ENCODE measurements around the gene COL25A1.

COL25A1 gene

GRCh38 chr4:109015413-109015810 lies 287.0 kb downstream of the COL25A1 start:
- H2AFZ ChIP-seq = no peak overlapping the region
- no peaks in the 10 kb centered on the region for H3K36me3 ChIP-seq (ENCODE audit: control insufficient read depth, insufficient read depth, low read length)
- H3K4me1 ChIP-seq = no peaks in the 10 kb centered on the region
- no peak overlapping the region for H3K4me2 ChIP-seq (ENCODE audit: low read length)
- H3K9me3 ChIP-seq (ENCODE audit: control insufficient read depth, low read length) = no peaks in the 10 kb centered on the region
- TF ChIP-seq CTCF (IDR thresholded peaks at IDR 0.05) = no peak
- no peak overlapping the region for H3K4me3 ChIP-seq (ENCODE audit: low read depth, low read length)
- H3K27ac ChIP-seq = no peak overlapping the region
- no peak overlapping the region for H3K9ac ChIP-seq
- H3K79me2 ChIP-seq = no peaks in the 10 kb centered on the region
- H3K27me3 ChIP-seq (ENCODE audit: control insufficient read depth, insufficient read depth, low read length) = no peaks in the 10 kb centered on the region

- Histone ChIP-seq H3K9ac (no peak overlapping the region), H2AFZ (no peak overlapping the region), H3K4me2 (ENCODE audit: low read length) (no peak overlapping the region), H3K79me2 (no peaks in the 10 kb centered on the region), H3K9me3 (ENCODE audit: control insufficient read depth, low read length) (no peaks in the 10 kb centered on the region), H3K4me3 (ENCODE audit: low read depth, low read length) (no peak overlapping the region), H3K36me3 (ENCODE audit: control insufficient read depth, insufficient read depth, low read length) (no peaks in the 10 kb centered on the region), H3K27me3 (ENCODE audit: control insufficient read depth, insufficient read depth, low read length) (no peaks in the 10 kb centered on the region), H3K4me1 (no peaks in the 10 kb centered on the region), H3K27ac (no peak overlapping the region)
- no peak for TF ChIP-seq CTCF (IDR thresholded peaks at IDR 0.05)
These were observed 287.7 kb downstream of the COL25A1 start for GRCh38 chr4:109014593-109015412.

GRCh38 chr4:109012286-109012880 lies 290.1 kb downstream of the COL25A1 start:
- no peak overlapping the region for H2AFZ ChIP-seq
- no peaks in the 10 kb centered on the region for H3K4me1 ChIP-seq
- no peak overlapping the region for H3K4me2 ChIP-seq (ENCODE audit: low read length)
- no peak overlapping the region for H3K27ac ChIP-seq
- H3K9ac ChIP-seq = no peak overlapping the region
- H3K9me3 ChIP-seq (ENCODE audit: control insufficient read depth, low read length) = no peaks in the 10 kb centered on the region
- H3K27me3 ChIP-seq (ENCODE audit: control insufficient read depth, insufficient read depth, low read length) = no peaks in the 10 kb centered on the region
- TF ChIP-seq CTCF (IDR thresholded peaks at IDR 0.05) = no peak
- no peak overlapping the region for H3K4me3 ChIP-seq (ENCODE audit: low read depth, low read length)
- no peaks in the 10 kb centered on the region for H3K36me3 ChIP-seq (ENCODE audit: control insufficient read depth, insufficient read depth, low read length)
- no peaks in the 10 kb centered on the region for H3K79me2 ChIP-seq

GRCh38 chr4:109011241-109012026 lies 291.0 kb downstream of the COL25A1 start:
- H2AFZ ChIP-seq = no peak overlapping the region
- no peaks in the 10 kb centered on the region for H3K9me3 ChIP-seq (ENCODE audit: control insufficient read depth, low read length)
- no peaks in the 10 kb centered on the region for H3K79me2 ChIP-seq
- TF ChIP-seq CTCF (IDR thresholded peaks at IDR 0.05) = no peak
- no peaks in the 10 kb centered on the region for H3K27me3 ChIP-seq (ENCODE audit: control insufficient read depth, insufficient read depth, low read length)
- H3K9ac ChIP-seq = no peak overlapping the region
- H3K27ac ChIP-seq = no peak overlapping the region
- no peak overlapping the region for H3K4me2 ChIP-seq (ENCODE audit: low read length)
- no peak overlapping the region for H3K4me3 ChIP-seq (ENCODE audit: low read depth, low read length)
- H3K4me1 ChIP-seq = no peaks in the 10 kb centered on the region
- H3K36me3 ChIP-seq (ENCODE audit: control insufficient read depth, insufficient read depth, low read length) = no peaks in the 10 kb centered on the region

All from parathyroid adenoma (tissue), 2 donors.